ENCODE results near the gene MAGOH.
A peak's percentile ranks its signal among the peaks of the same experiment; 100 is the strongest.

Gene MAGOH

GRCh38 chr1:53244141-53244540 is 5.8 kb upstream of the MAGOH start:
- no peak overlapping the region for H3K4me3 ChIP-seq (ENCODE audit: low read depth, low read length)
- no peak for DNase-seq (ENCODE audit: low read depth)
- TF ChIP-seq, protein P1, sequence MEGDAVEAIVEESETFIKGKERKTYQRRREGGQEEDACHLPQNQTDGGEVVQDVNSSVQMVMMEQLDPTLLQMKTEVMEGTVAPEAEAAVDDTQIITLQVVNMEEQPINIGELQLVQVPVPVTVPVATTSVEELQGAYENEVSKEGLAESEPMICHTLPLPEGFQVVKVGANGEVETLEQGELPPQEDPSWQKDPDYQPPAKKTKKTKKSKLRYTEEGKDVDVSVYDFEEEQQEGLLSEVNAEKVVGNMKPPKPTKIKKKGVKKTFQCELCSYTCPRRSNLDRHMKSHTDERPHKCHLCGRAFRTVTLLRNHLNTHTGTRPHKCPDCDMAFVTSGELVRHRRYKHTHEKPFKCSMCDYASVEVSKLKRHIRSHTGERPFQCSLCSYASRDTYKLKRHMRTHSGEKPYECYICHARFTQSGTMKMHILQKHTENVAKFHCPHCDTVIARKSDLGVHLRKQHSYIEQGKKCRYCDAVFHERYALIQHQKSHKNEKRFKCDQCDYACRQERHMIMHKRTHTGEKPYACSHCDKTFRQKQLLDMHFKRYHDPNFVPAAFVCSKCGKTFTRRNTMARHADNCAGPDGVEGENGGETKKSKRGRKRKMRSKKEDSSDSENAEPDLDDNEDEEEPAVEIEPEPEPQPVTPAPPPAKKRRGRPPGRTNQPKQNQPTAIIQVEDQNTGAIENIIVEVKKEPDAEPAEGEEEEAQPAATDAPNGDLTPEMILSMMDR (IDR thresholded peaks at IDR 0.05; ENCODE audit: low read depth, low read length, missing control alignments), result no peak
- in situ Hi-C loops (cut with HindIII; ENCODE audit: low sequenced_read_pairs), result no loop called here

- no peak for DNase-seq (ENCODE audit: low read depth)
- in situ Hi-C loops (cut with HindIII; ENCODE audit: low sequenced_read_pairs), result no loop called here
- TF ChIP-seq, protein P1 (IDR thresholded peaks at IDR 0.05; ENCODE audit: low read depth, low read length, missing control alignments), result no peak
- H3K4me3 ChIP-seq (ENCODE audit: low read depth, low read length), result no peak overlapping the region
These were observed 4.1 kb upstream of the MAGOH start for GRCh38 chr1:53242381-53242780.

GRCh38 chr1:53241828-53242227 is 3.5 kb upstream of the MAGOH start:
- no peak for DNase-seq (ENCODE audit: low read depth)
- TF ChIP-seq, protein P1 (IDR thresholded peaks at IDR 0.05; ENCODE audit: low read depth, low read length, missing control alignments), result no peak
- in situ Hi-C loops (cut with HindIII; ENCODE audit: low sequenced_read_pairs), result no loop called here
- H3K4me3 ChIP-seq (ENCODE audit: low read depth, low read length), result no peak overlapping the region

DNA sequence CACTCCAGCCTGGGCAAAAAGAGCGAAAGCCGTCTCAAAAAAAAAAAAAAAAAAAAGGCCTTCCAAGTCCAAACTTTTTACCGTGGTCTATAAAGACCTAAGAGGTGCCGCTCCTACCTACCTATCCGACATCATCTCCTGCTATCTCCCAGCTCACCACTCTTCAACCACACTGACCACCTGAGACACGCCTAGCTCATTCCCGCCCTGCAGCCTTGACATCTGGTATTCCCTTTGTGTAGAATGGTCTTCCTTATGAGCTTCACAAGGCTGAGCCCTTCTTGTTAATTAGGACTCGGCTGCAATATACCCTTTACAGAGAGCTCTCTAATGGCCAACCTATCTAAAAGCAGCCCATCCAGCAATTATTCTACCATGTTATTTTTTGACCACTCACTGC is 680 bp downstream of the MAGOH start:
- DNase-seq (ENCODE audit: low read depth), result no peak
- in situ Hi-C loops (cut with HindIII; ENCODE audit: low sequenced_read_pairs), result no loop called here
- H3K4me3 ChIP-seq (ENCODE audit: low read depth, low read length), result peak overlapping the region; percentile 89
- TF ChIP-seq, protein P1 (IDR thresholded peaks at IDR 0.05; ENCODE audit: low read depth, low read length, missing control alignments), result no peak

- TF ChIP-seq, protein P1 (IDR thresholded peaks at IDR 0.05; ENCODE audit: low read depth, low read length, missing control alignments), result no peak
- no peak for DNase-seq (ENCODE audit: low read depth)
- in situ Hi-C loops (cut with HindIII; ENCODE audit: low sequenced_read_pairs), result no loop called here
- peak overlapping the region; percentile 84 for H3K4me3 ChIP-seq (ENCODE audit: low read depth, low read length)
These were observed 17.4 kb downstream of the MAGOH start for GRCh38 chr1:53220962-53221286.

DNA sequence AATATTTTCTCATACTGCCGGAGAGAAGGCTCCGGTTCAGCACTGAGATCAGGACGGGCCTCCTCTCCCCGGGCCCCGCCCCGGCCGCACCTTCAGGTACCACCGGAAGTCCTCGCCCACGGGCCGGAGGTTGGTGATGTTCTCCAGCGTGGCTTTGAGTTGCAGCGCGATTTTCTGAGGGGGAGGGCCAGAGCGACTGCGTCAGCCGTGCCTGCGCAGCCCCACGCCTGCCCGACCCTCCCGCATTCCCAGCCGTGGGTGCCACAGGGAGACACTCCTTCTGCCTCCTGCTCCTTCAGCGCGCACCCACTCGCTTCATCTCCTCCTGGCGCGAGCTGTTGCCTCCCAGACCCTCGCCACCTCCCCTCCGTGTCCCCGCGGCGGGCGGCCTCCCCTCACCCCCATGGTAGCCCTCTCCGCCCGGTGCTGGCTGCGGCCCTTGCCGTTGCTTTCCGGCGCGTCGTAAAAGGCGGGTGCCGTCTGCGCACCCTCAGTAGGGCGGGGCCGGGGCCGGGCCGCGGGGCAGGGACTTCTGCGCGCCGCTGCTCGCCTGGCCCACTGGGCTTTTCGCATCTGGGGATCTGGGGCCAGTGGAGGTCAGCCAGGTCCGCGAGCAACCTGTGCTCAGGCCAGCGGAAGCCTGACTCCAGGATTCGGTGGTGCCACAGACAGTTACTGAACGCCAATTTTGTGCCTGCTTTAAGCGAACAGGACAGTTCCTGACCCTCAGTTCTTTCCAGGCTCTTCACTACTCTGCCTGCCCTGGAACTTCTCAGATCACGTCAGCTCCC is 18.0 kb downstream of the MAGOH start, which contains the start of gene CZIB:
Gene CZIB, minus strand, starts transcription at position 464 of the 791 bp plus-strand sequence. Its CDS starts 59 bp downstream, at position 405.
- H3K4me3 ChIP-seq (ENCODE audit: low read depth, low read length), result peak within 1 kb of the TSS; percentile 84
- TF ChIP-seq, protein P1 (IDR thresholded peaks at IDR 0.05; ENCODE audit: low read depth, low read length, missing control alignments), result no peak
- in situ Hi-C loops (cut with HindIII; ENCODE audit: low sequenced_read_pairs), result no loop called here
- DNase-seq (ENCODE audit: low read depth), result peak; percentile 59
